ENCODE measurements around the gene NR3C2. TPM values are rescaled to one million over a fixed set of nuclear protein-coding genes. Genes with fewer than 3 reads are reported as not detected.
A peak's percentile ranks its signal among the peaks of the same experiment; 100 is the strongest.

Gene NR3C2
- total RNA-seq, 1 donor from 2014 or later: 31.4 TPM

GRCh38 chr4:148454835-148455234 lies 12.6 kb upstream of the NR3C2 start:
- Histone ChIP-seq H3K36me3 (no peaks in the 10 kb centered on the region), H3K4me3 (no peak overlapping the region), H3K27me3 (ENCODE audit: low read depth) (no peaks in the 10 kb centered on the region), H3K4me1 (no peaks in the 10 kb centered on the region), H3K9me3 (no peaks in the 10 kb centered on the region), H3K27ac (no peak overlapping the region)
- DNase-seq (no peak), ATAC-seq (no peak)
- TF ChIP-seq, protein P1, sequence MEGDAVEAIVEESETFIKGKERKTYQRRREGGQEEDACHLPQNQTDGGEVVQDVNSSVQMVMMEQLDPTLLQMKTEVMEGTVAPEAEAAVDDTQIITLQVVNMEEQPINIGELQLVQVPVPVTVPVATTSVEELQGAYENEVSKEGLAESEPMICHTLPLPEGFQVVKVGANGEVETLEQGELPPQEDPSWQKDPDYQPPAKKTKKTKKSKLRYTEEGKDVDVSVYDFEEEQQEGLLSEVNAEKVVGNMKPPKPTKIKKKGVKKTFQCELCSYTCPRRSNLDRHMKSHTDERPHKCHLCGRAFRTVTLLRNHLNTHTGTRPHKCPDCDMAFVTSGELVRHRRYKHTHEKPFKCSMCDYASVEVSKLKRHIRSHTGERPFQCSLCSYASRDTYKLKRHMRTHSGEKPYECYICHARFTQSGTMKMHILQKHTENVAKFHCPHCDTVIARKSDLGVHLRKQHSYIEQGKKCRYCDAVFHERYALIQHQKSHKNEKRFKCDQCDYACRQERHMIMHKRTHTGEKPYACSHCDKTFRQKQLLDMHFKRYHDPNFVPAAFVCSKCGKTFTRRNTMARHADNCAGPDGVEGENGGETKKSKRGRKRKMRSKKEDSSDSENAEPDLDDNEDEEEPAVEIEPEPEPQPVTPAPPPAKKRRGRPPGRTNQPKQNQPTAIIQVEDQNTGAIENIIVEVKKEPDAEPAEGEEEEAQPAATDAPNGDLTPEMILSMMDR (IDR thresholded peaks at IDR 0.05): no peak
- intact Hi-C loops (cut with DNase I): no loop called here

- H3K27me3 ChIP-seq (ENCODE audit: low read depth): no peaks in the 10 kb centered on the region
- H3K36me3 ChIP-seq: no peaks in the 10 kb centered on the region
- no peaks in the 10 kb centered on the region for H3K9me3 ChIP-seq
- TF ChIP-seq, protein P1 (IDR thresholded peaks at IDR 0.05): no peak
- ATAC-seq: no peak
- intact Hi-C loops (cut with DNase I): no loop called here
- H3K4me1 ChIP-seq: no peaks in the 10 kb centered on the region
- H3K4me3 ChIP-seq: no peak overlapping the region
- no peak for DNase-seq
- H3K27ac ChIP-seq: no peak overlapping the region
Measured at GRCh38 chr4:148453833-148454232, 11.6 kb upstream of the NR3C2 start.

DNA sequence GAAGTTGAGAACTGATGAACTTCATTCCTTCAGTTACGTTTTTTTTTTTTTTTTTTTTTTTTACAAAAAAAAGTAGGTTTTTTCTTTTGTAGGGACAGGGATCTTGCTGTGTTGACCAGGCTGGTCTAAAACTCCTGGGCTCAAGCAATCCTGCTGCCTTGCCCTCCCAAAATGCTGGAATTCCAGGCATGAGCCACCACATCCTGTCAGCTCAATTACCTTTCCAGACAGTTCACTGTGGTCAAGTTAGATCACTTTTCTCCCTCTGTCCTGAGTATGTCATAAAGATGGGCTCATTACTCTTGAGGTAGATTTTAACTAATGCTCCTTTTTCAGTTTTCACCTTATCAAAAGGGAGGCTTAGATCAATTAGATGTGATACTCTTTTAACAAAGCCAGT lies 10.8 kb upstream of the NR3C2 start:
- H3K4me3 ChIP-seq: no peak overlapping the region
- no peaks in the 10 kb centered on the region for H3K36me3 ChIP-seq
- TF ChIP-seq, protein P1 (IDR thresholded peaks at IDR 0.05): no peak
- no peaks in the 10 kb centered on the region for H3K9me3 ChIP-seq
- no peak for DNase-seq
- no peaks in the 10 kb centered on the region for H3K27me3 ChIP-seq (ENCODE audit: low read depth)
- intact Hi-C loops (cut with DNase I): no loop called here
- no peak for ATAC-seq
- H3K27ac ChIP-seq: no peak overlapping the region
- H3K4me1 ChIP-seq: no peaks in the 10 kb centered on the region

DNA sequence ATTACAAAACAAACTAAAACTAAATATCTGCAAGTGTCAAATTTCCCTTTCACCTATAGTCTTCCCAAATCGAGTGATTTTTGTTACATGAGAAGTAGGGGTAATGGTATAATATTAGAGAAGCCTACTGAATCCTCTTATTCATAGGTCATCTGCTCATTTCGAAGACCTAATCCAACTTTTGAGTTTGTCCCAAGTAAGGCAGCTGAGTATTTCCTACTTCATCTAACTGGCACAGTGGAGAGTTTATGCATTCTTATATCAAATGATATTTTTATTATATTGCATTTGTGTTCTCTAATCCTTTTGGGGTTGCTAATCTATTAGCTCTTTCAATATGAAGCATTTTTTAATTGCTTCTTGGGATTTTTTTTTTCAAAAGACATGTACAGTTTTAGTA lies 7.7 kb upstream of the NR3C2 start:
- Histone ChIP-seq H3K9me3 (no peaks in the 10 kb centered on the region), H3K27me3 (ENCODE audit: low read depth) (no peaks in the 10 kb centered on the region), H3K36me3 (no peaks in the 10 kb centered on the region), H3K4me1 (peaks cover 4% of the 10 kb centered on the region), H3K4me3 (no peak overlapping the region), H3K27ac (no peak overlapping the region)
- TF ChIP-seq, protein P1 (IDR thresholded peaks at IDR 0.05): no peak
- intact Hi-C loops (cut with DNase I): no loop called here
- DNase-seq: no peak
- no peak for ATAC-seq

DNA sequence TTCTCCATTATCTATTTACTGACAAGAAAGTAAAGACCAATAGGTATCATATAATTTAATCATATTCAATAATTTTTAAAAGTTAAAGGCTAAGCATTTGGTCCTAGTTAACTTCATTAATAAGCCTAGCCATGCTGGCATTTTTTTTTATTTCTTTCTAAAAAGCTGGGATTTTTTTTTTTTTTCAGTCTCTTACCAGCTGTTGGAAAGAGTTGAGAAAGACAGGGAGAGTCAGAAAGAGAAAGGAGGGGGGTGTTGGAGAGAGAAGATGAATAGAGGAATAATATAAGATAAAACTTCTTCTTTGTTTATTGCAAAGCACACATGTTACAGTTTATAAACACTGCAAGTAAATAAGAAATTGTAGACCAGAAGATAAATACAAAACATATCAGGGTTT lies 5.9 kb upstream of the NR3C2 start:
- DNase-seq (no peak), ATAC-seq (no peak)
- Histone ChIP-seq H3K27ac (no peak overlapping the region), H3K36me3 (no peaks in the 10 kb centered on the region), H3K4me1 (peaks cover 4% of the 10 kb centered on the region), H3K9me3 (no peaks in the 10 kb centered on the region), H3K27me3 (ENCODE audit: low read depth) (peaks cover 4% of the 10 kb centered on the region), H3K4me3 (no peak overlapping the region)
- intact Hi-C loops (cut with DNase I): no loop called here
- TF ChIP-seq, protein P1 (IDR thresholded peaks at IDR 0.05): no peak

DNA sequence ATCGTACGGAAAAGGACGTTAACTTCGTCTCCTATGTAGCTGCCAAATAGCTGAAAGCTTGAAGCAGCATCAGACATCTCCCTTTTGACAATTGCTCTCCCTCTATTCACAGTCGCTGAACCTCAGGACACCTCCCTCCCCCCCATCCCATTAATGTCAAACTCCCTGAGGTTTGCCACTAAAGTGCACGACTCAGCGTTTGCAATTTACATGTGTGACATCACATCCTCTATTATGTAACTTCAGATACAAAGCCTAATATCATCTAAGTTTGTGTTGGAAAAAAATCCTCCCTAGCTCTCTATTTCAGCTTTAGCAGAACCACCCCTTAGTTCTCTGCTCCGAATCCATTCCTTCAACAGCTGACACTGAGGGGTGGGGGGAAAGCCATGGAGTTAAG lies 5.5 kb upstream of the NR3C2 start:
- Histone ChIP-seq H3K4me3 (peak overlapping the region; percentile 18), H3K27ac (no peak overlapping the region), H3K27me3 (ENCODE audit: low read depth) (peaks cover 4% of the 10 kb centered on the region), H3K4me1 (peaks cover 4% of the 10 kb centered on the region), H3K9me3 (no peaks in the 10 kb centered on the region), H3K36me3 (no peaks in the 10 kb centered on the region)
- intact Hi-C loops (cut with DNase I): no loop called here
- ATAC-seq (no peak), DNase-seq (no peak)
- TF ChIP-seq, protein P1 (IDR thresholded peaks at IDR 0.05): no peak

Measured in lower lobe of right lung (tissue), 2 donors.